Mucosa of rectum (tissue), 2 donors: ENCODE measurements around the gene IRS1.
"Not testable (repeated sequence)": the region's sequence is repeated elsewhere in the genome, so short reads cannot be mapped to it uniquely, and the experiment has no call there.

Source experiments
- H3K27ac ChIP-seq, 2 donors: one replicate each; pipeline ENCODE4 v1.7.0; 2013; ENCODE audit warnings: inconsistent platforms in 2 of 2, low read depth in 2 of 2, low read length in 2 of 2
- H3K27me3 ChIP-seq, 2 donors: one replicate each; pipeline ENCODE4 v1.7.0; 2013; ENCODE audit warnings: low read length in 2 of 2; ENCODE audit not compliant: control insufficient read depth in 2 of 2, insufficient read depth in 2 of 2
- H3K36me3 ChIP-seq, 2 donors: one replicate each; pipeline ENCODE4 v1.7.0; 2013; ENCODE audit warnings: low read length in 2 of 2; ENCODE audit not compliant: control insufficient read depth in 2 of 2, insufficient read depth in 2 of 2
- H3K4me1 ChIP-seq, 2 donors: one replicate each; pipeline ENCODE4 v1.7.0; 2013; ENCODE audit warnings: low read length in 2 of 2, mild to moderate bottlenecking in 1 of 2; ENCODE audit not compliant: control insufficient read depth in 2 of 2, insufficient read depth in 2 of 2
- H3K4me3 ChIP-seq, 2 donors: one replicate each; pipeline ENCODE4 v1.7.0; 2013; ENCODE audit warnings: low read length in 2 of 2
- H3K9ac ChIP-seq, 2 donors: one replicate each; pipeline ENCODE4 v1.7.0; 2013; ENCODE audit warnings: low read length in 2 of 2, low read depth in 1 of 2, mild to moderate bottlenecking in 1 of 2
- H3K9me3 ChIP-seq, 2 donors: one replicate each; pipeline ENCODE4 v1.7.0; 2013; ENCODE audit warnings: low read length in 2 of 2; ENCODE audit not compliant: control insufficient read depth in 2 of 2
- donor health status: healthy.
- donor health status: Normal muscosa, but diverticular disease.

Gene IRS1, protein sequence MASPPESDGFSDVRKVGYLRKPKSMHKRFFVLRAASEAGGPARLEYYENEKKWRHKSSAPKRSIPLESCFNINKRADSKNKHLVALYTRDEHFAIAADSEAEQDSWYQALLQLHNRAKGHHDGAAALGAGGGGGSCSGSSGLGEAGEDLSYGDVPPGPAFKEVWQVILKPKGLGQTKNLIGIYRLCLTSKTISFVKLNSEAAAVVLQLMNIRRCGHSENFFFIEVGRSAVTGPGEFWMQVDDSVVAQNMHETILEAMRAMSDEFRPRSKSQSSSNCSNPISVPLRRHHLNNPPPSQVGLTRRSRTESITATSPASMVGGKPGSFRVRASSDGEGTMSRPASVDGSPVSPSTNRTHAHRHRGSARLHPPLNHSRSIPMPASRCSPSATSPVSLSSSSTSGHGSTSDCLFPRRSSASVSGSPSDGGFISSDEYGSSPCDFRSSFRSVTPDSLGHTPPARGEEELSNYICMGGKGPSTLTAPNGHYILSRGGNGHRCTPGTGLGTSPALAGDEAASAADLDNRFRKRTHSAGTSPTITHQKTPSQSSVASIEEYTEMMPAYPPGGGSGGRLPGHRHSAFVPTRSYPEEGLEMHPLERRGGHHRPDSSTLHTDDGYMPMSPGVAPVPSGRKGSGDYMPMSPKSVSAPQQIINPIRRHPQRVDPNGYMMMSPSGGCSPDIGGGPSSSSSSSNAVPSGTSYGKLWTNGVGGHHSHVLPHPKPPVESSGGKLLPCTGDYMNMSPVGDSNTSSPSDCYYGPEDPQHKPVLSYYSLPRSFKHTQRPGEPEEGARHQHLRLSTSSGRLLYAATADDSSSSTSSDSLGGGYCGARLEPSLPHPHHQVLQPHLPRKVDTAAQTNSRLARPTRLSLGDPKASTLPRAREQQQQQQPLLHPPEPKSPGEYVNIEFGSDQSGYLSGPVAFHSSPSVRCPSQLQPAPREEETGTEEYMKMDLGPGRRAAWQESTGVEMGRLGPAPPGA (N-terminal part only)

DNA sequence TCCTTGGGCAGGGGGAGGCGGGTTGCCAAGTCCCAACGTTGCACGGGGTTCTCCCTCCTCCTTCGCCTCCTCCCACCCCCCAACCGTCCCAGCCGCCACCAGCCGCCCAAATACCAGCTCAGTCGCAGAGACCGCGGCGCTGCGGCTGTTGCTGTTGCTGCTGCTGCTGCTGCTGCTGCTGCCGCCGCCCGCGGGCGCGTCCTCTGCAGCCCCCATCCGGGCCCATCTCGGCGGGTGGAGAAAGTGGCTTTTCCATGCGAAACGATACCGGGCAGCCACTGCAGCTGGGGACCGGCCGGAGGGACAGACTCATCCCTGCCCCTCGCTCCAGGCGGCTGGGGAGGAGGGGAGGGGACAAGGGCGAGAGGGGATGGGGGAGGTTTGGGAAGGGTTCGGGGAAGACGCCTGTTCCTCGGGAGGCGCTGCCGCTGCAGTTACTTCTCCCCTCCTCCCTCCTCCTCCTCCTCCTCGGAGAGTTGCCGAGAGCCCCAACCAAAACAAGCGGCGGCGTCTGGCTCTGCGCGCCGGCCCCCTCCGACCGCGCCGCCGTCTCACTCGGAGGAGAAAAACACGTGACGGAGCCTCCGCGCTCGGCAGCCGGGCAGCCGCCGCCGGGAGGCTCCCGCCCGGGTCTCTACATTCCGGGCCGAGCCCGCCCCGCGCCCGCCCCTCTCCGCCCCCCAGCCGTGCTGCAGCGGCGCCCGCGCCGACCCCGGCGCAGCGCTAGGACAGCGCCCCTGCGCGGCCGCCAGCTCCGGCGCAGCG is at the start of gene IRS1:
IRS1 (minus strand) TSS at position 610 of the 765 bp plus-strand sequence. CDS start 1,082 bp downstream, outside the sequence.
- Histone ChIP-seq H3K4me1 (peaks cover 23 to 25% of the 10 kb centered on the region in 2 donors), H3K4me3 (peak within 1 kb of the TSS; percentile 78 to 98), H3K9me3 (no peaks in the 10 kb centered on the region), H3K27ac (peak within 1 kb of the TSS; percentile 84), H3K9ac (peak within 1 kb of the TSS; percentile 68 to 73), H3K36me3 (peaks cover 0 to 2% of the 10 kb centered on the region in 2 donors), H3K27me3 (no peaks in the 10 kb centered on the region)

GRCh38 chr2:226849349-226849748 is 49.7 kb upstream of the IRS1 start:
- Histone ChIP-seq H3K4me1 (no peaks in the 10 kb centered on the region), H3K27me3 (no peaks in the 10 kb centered on the region), H3K4me3 (no peak overlapping the region), H3K9me3 (no peaks in the 10 kb centered on the region), H3K36me3 (no peaks in the 10 kb centered on the region), H3K27ac (no peak overlapping the region), H3K9ac (no peak overlapping the region)

- H3K27ac ChIP-seq = no peak overlapping the region
- no peaks in the 10 kb centered on the region for H3K36me3 ChIP-seq
- no peak overlapping the region for H3K9ac ChIP-seq
- no peak overlapping the region for H3K4me3 ChIP-seq
- H3K27me3 ChIP-seq = no peaks in the 10 kb centered on the region
- no peaks in the 10 kb centered on the region for H3K4me1 ChIP-seq
- H3K9me3 ChIP-seq = no peaks in the 10 kb centered on the region
Observed at GRCh38 chr2:226847511-226847910, 47.9 kb upstream of the IRS1 start.

- no peaks in the 10 kb centered on the region for H3K27me3 ChIP-seq
- H3K4me3 ChIP-seq = no peak overlapping the region
- no peaks in the 10 kb centered on the region for H3K9me3 ChIP-seq
- H3K27ac ChIP-seq = no peak overlapping the region
- no peak overlapping the region for H3K9ac ChIP-seq
- no peaks in the 10 kb centered on the region for H3K36me3 ChIP-seq
- no peaks in the 10 kb centered on the region for H3K4me1 ChIP-seq
Observed at GRCh38 chr2:226847090-226847489, 47.5 kb upstream of the IRS1 start.

- Histone ChIP-seq H3K36me3 (no peaks in the 10 kb centered on the region), H3K9ac (no peak overlapping the region), H3K27ac (no peak overlapping the region), H3K9me3 (no peaks in the 10 kb centered on the region), H3K4me3 (no peak overlapping the region), H3K27me3 (no peaks in the 10 kb centered on the region), H3K4me1 (no peaks in the 10 kb centered on the region)
Observed at GRCh38 chr2:226845386-226846116, 45.9 kb upstream of the IRS1 start.

- H3K27ac ChIP-seq, H3K9me3 ChIP-seq, H3K4me3 ChIP-seq, H3K27me3 ChIP-seq, H3K9ac ChIP-seq, H3K36me3 ChIP-seq, H3K4me1 ChIP-seq: not testable (repeated sequence)
Observed at GRCh38 chr2:226843001-226843400, 43.4 kb upstream of the IRS1 start.

DNA sequence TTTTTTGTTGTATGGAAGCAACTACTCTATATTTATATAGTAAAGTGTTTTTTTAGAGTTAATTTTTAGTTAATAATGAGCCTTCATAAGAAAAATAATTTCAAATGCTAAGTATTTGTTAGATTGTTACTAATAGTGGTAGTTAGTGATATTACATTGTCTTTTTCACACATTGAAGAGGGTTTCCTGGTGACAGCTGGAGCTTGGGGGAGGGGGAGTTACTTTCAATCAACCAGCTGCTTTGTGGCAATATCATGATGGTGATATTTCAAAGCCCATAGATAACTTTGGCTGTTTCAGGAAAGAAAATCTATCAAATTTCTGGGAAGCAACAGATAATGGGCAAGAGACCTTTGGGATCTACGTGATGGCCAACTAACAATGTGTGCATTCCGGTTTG is 40.3 kb upstream of the IRS1 start:
- peaks cover 7 to 14% of the 10 kb centered on the region in 2 donors for H3K4me1 ChIP-seq
- H3K36me3 ChIP-seq = no peaks in the 10 kb centered on the region
- H3K27ac ChIP-seq = no peak overlapping the region
- no peaks in the 10 kb centered on the region for H3K27me3 ChIP-seq
- no peaks in the 10 kb centered on the region for H3K9me3 ChIP-seq
- no peak overlapping the region for H3K4me3 ChIP-seq
- H3K9ac ChIP-seq = no peak overlapping the region

- H3K4me3 ChIP-seq = no peak overlapping the region
Observed at GRCh38 chr2:226839161-226839560, 39.5 kb upstream of the IRS1 start.

DNA sequence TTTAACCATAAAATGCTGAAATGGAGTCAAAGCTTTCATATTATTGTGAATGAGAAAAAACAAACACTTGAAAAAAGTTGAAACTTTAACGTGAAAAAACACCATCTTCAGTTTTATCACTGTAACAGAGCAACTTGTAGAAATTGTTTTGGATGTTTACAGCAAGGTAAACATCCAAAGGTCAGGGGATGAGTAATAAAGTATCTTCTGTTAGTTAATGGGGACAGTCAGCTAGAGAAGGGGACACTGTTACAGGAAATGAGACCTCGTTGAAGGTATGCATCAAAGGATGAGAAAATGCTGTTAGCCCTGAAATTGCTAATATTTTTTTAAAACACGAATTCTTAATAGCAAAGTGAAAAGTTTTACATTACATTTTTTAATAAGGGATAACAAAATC is 39.1 kb upstream of the IRS1 start:
- Histone ChIP-seq H3K27ac (peak overlapping the region in 1 of 2 donors; percentile 48), H3K27me3 (no peaks in the 10 kb centered on the region), H3K36me3 (no peaks in the 10 kb centered on the region), H3K4me3 (peak overlapping the region in 1 of 2 donors; percentile 7), H3K4me1 (peaks cover 7 to 14% of the 10 kb centered on the region in 2 donors), H3K9me3 (no peaks in the 10 kb centered on the region), H3K9ac (no peak overlapping the region)

More at GRCh38 chr2:226839161-226839560, 39.5 kb upstream of the IRS1 start:
- Histone ChIP-seq H3K27me3 (no peaks in the 10 kb centered on the region), H3K36me3 (no peaks in the 10 kb centered on the region), H3K4me1 (peaks cover 7 to 14% of the 10 kb centered on the region in 2 donors), H3K9me3 (no peaks in the 10 kb centered on the region), H3K27ac (peak overlapping the region in 1 of 2 donors; percentile 32), H3K9ac (no peak overlapping the region)
